Urinary bladder (tissue), 4 donors: Measurements from ENCODE around the gene ATG4D. TPM values are rescaled to one million over a fixed set of nuclear protein-coding genes. Genes with fewer than 3 reads are reported as not detected.

Source experiments
- DNase-seq: peaks from one replicate; pipeline ENCODE4 v3.0.0-alpha.2; 2015; ENCODE audit errors: extremely low spot score
- H3K27ac ChIP-seq: one replicate; pipeline ENCODE4 v1.5.1; 2013; ENCODE audit warnings: low read depth, mild to moderate bottlenecking, moderate library complexity
- H3K36me3 ChIP-seq: one replicate; pipeline ENCODE4 v1.6.1; 2013; ENCODE audit warnings: mild to moderate bottlenecking, moderate library complexity; ENCODE audit not compliant: insufficient read depth
- H3K4me1 ChIP-seq: one replicate; pipeline ENCODE4 v1.6.1; 2013; ENCODE audit warnings: mild to moderate bottlenecking, moderate library complexity; ENCODE audit not compliant: insufficient read depth
- H3K4me3 ChIP-seq: one replicate; pipeline ENCODE4 v1.5.1; 2013; ENCODE audit warnings: low read depth, low read length
- WGBS: extraction: QIAGEN DNeasy Blood & Tissue Kit; methylation state at CpG from one replicate; pipeline ENCODE4 v1.1.7; 2013; 5-methylcytosine and 5-hydroxymethylcytosine counted together
- polyA plus RNA-seq: library from polyadenylated mRNA; stranded (reverse); fragments of 200-250 nt; gene quantifications from one replicate; pipeline ENCODE4 v1.2.3, GENCODE V29; 2013
- small RNA-seq: library from RNA; depleted of rRNA; stranded (forward); fragments of <200 nt; gene quantifications from one replicate; pipeline ENCODE3, GENCODE V24; 2014
- total RNA-seq: library from RNA; depleted of rRNA; stranded (reverse); fragments of >200 nt; gene quantifications from one replicate; pipeline ENCODE4 v1.2.3, GENCODE V29; 2014
- donor health status: healthy with polysubstance abuse.
- donor health status: healthy.

The ATG4D gene
- total and polyA plus RNA-seq, 2 donors, result 6.0 to 25.9 TPM

- Histone ChIP-seq H3K4me3 (peak within 1 kb of the TSS; percentile 19), H3K27ac (no peak within 1 kb of the TSS), H3K36me3 (no peaks in the 10 kb centered on the region), H3K4me1 (no peaks in the 10 kb centered on the region)
- no peak for DNase-seq
- 16% methylated on average over 35 of the region's 35 CpGs for WGBS
Measured at GRCh38 chr19:10587022-10587838, 43.5 kb downstream of the ATG4D start, which contains the start of gene AP1M2. Gene AP1M2 (minus strand): TSS chr19:10587312. CDS start chr19:10587231, 81 bp downstream.

GRCh38 chr19:10587839-10588150 lies 44.1 kb downstream of the ATG4D start:
- Histone ChIP-seq H3K4me1 (no peaks in the 10 kb centered on the region), H3K36me3 (no peaks in the 10 kb centered on the region), H3K4me3 (no peak overlapping the region), H3K27ac (no peak overlapping the region)
- no peak for DNase-seq
- 90% methylated on average over 2 of the region's 2 CpGs for WGBS

GRCh38 chr19:10593148-10593547 lies 49.4 kb downstream of the ATG4D start:
- no peaks in the 10 kb centered on the region for H3K4me1 ChIP-seq
- WGBS, result 95% methylated on average over 7 of the region's 7 CpGs
- no peaks in the 10 kb centered on the region for H3K36me3 ChIP-seq
- no peak overlapping the region for H3K4me3 ChIP-seq
- no peak for DNase-seq
- H3K27ac ChIP-seq, result no peak overlapping the region

GRCh38 chr19:10593820-10594637 lies 50.3 kb downstream of the ATG4D start:
- Histone ChIP-seq H3K4me3 (no peak overlapping the region), H3K4me1 (no peaks in the 10 kb centered on the region), H3K27ac (no peak overlapping the region), H3K36me3 (no peaks in the 10 kb centered on the region)
- WGBS, result 69% methylated on average over 9 of the region's 9 CpGs
- no peak for DNase-seq

GRCh38 chr19:10600149-10600548 lies 56.4 kb downstream of the ATG4D start:
- Histone ChIP-seq H3K4me3 (no peak overlapping the region), H3K36me3 (no peaks in the 10 kb centered on the region), H3K27ac (no peak overlapping the region), H3K4me1 (no peaks in the 10 kb centered on the region)
- WGBS, result 88% methylated on average over 5 of the region's 5 CpGs
- DNase-seq, result no peak

GRCh38 chr19:10601999-10602329 lies 58.3 kb downstream of the ATG4D start:
- Histone ChIP-seq H3K27ac (no peak overlapping the region), H3K36me3 (no peaks in the 10 kb centered on the region), H3K4me1 (no peaks in the 10 kb centered on the region), H3K4me3 (peak overlapping the region; percentile 91)
- no peak for DNase-seq
- WGBS, result 21% methylated on average over 7 of the region's 7 CpGs

- peak overlapping the region; percentile 91 for H3K4me3 ChIP-seq
- no peaks in the 10 kb centered on the region for H3K36me3 ChIP-seq
- DNase-seq, result no peak
- under 1% methylated on average over 76 of the region's 76 CpGs for WGBS
- no peaks in the 10 kb centered on the region for H3K4me1 ChIP-seq
- H3K27ac ChIP-seq, result peak overlapping the region; percentile 74
Measured at GRCh38 chr19:10602330-10603083, 58.8 kb downstream of the ATG4D start.

Small RNA genes lying within 50 kb of the gene (small RNA-seq; reads per million reads assigned to genes)
- not detected for gene MIR1238
- not detected for gene RNU7-140P

Other genes with a start within 250 kb of the ATG4D start
- gene ZGLP1, start 234.1 kb upstream of the ATG4D start, total RNA-seq, result 1.1 TPM
- 3.4 TPM for gene ZGLP1, start 234.1 kb upstream of the ATG4D start, polyA plus RNA-seq
- 5.7 TPM for gene FDX2, start 227.9 kb upstream of the ATG4D start, total RNA-seq
- 22.0 TPM for gene FDX2, start 227.9 kb upstream of the ATG4D start, polyA plus RNA-seq
- gene RAVER1, start 210.4 kb upstream of the ATG4D start, total RNA-seq, result 8.5 TPM
- gene RAVER1, start 210.4 kb upstream of the ATG4D start, polyA plus RNA-seq, result 27.0 TPM
- 3.8 TPM for gene ICAM3, start 204.3 kb upstream of the ATG4D start, total RNA-seq
- gene ICAM3, start 204.3 kb upstream of the ATG4D start, polyA plus RNA-seq, result 9.7 TPM
- 55.5 TPM for gene TYK2, start 163.3 kb upstream of the ATG4D start, total RNA-seq
- 72.1 TPM for gene TYK2, start 163.3 kb upstream of the ATG4D start, polyA plus RNA-seq
- 59.5 TPM for gene CDC37, start 140.4 kb upstream of the ATG4D start, total RNA-seq
- 203 TPM for gene CDC37, start 140.4 kb upstream of the ATG4D start, polyA plus RNA-seq
- 5.6 TPM for gene PDE4A, start 123.4 kb upstream of the ATG4D start, total RNA-seq
- 18.6 TPM for gene PDE4A, start 123.4 kb upstream of the ATG4D start, polyA plus RNA-seq
- gene KEAP1, start 40.5 kb upstream of the ATG4D start, total RNA-seq, result 30.4 TPM
- 80.1 TPM for gene KEAP1, start 40.5 kb upstream of the ATG4D start, polyA plus RNA-seq
- 3.2 TPM for gene S1PR5, start 26.5 kb upstream of the ATG4D start, total RNA-seq
- 1.8 TPM for gene S1PR5, start 26.5 kb upstream of the ATG4D start, polyA plus RNA-seq
- 7.7 TPM for gene KRI1, start 22.1 kb downstream of the ATG4D start, total RNA-seq
- 29.9 TPM for gene KRI1, start 22.1 kb downstream of the ATG4D start, polyA plus RNA-seq
- gene CDKN2D, start 25.1 kb downstream of the ATG4D start, total RNA-seq, result 6.2 TPM
- gene CDKN2D, start 25.1 kb downstream of the ATG4D start, polyA plus RNA-seq, result 24.7 TPM
- gene AP1M2, start 43.4 kb downstream of the ATG4D start, total RNA-seq, result 9.4 TPM
- gene AP1M2, start 43.4 kb downstream of the ATG4D start, polyA plus RNA-seq, result 9.3 TPM
- 40.7 TPM for gene SLC44A2, start 81.6 kb downstream of the ATG4D start, total RNA-seq
- 76.5 TPM for gene SLC44A2, start 81.6 kb downstream of the ATG4D start, polyA plus RNA-seq
- 103 TPM for gene ILF3, start 110.4 kb downstream of the ATG4D start, total RNA-seq
- 107 TPM for gene ILF3, start 110.4 kb downstream of the ATG4D start, polyA plus RNA-seq
- 16.3 TPM for gene QTRT1, start 157.5 kb downstream of the ATG4D start, total RNA-seq
- gene QTRT1, start 157.5 kb downstream of the ATG4D start, polyA plus RNA-seq, result 55.3 TPM
- gene DNM2, start 174.2 kb downstream of the ATG4D start, total RNA-seq, result 76.2 TPM
- gene DNM2, start 174.2 kb downstream of the ATG4D start, polyA plus RNA-seq, result 87.0 TPM